IgD-negative memory B cell (primary cell): ENCODE data around the gene USP14. TPM values are rescaled to one million over a fixed set of nuclear protein-coding genes. Genes with fewer than 3 reads are reported as not detected.

Experiments
- H3K27ac Mint-ChIP-seq, 3 donors: one replicate each; pipeline ENCODE4 v1.8.0; 2020 to 2022; ENCODE audit warnings: mild to moderate bottlenecking in 3 of 3, mixed read lengths in 3 of 3, moderate library complexity in 1 of 3
- H3K27me3 Mint-ChIP-seq: one replicate; pipeline ENCODE4 v1.8.0; 2021; ENCODE audit warnings: mixed read lengths
- H3K36me3 Mint-ChIP-seq: one replicate; pipeline ENCODE4 v1.8.0; 2020; ENCODE audit warnings: mild to moderate bottlenecking, mixed read lengths
- H3K4me1 Mint-ChIP-seq, 3 donors: one replicate each; pipeline ENCODE4 v1.8.0; 2020 to 2022; ENCODE audit warnings: mixed read lengths in 3 of 3, mild to moderate bottlenecking in 1 of 3
- H3K4me3 Mint-ChIP-seq, 4 donors: one replicate each; pipeline ENCODE4 v1.8.0; 2020 to 2022; ENCODE audit warnings: mild to moderate bottlenecking in 4 of 4, mixed read lengths in 4 of 4, moderate library complexity in 3 of 4
- H3K9me3 Mint-ChIP-seq, 3 donors: one replicate each; pipeline ENCODE4 v1.8.0; 2020 to 2021; ENCODE audit warnings: mixed read lengths in 3 of 3, mild to moderate bottlenecking in 1 of 3
- polyA plus RNA-seq: library from polyadenylated mRNA; unstranded; fragments of 300-500 nt; fragmentation: Illumina TruSeq; gene quantifications from one replicate; pipeline ENCODE4 v1.2.3, GENCODE V29; 2021

USP14 gene
- polyA plus RNA-seq, 1 donor from 2014 or later, result 28.8 TPM

GRCh38 chr18:231563-231962 is 73.2 kb downstream of the USP14 start:
- Mint-ChIP-seq H3K36me3 (peaks cover 6% of the 10 kb centered on the region), H3K4me1 (peaks cover 0 to 1% (median 0%) of the 10 kb centered on the region in 3 donors), H3K4me3 (no peak overlapping the region), H3K27me3 (no peaks in the 10 kb centered on the region), H3K27ac (no peak overlapping the region), H3K9me3 (no peaks in the 10 kb centered on the region)

- H3K4me3 Mint-ChIP-seq, result no peak overlapping the region
- no peaks in the 10 kb centered on the region for H3K9me3 Mint-ChIP-seq
- peaks cover 13% of the 10 kb centered on the region for H3K36me3 Mint-ChIP-seq
- H3K27me3 Mint-ChIP-seq, result no peaks in the 10 kb centered on the region
- H3K4me1 Mint-ChIP-seq, result no peaks in the 10 kb centered on the region
- no peak overlapping the region for H3K27ac Mint-ChIP-seq
Measured at GRCh38 chr18:240175-240574, 81.8 kb downstream of the USP14 start.

GRCh38 chr18:245282-245847 is 87.0 kb downstream of the USP14 start:
- peaks cover 19% of the 10 kb centered on the region for H3K36me3 Mint-ChIP-seq
- H3K27ac Mint-ChIP-seq, result no peak overlapping the region
- H3K4me3 Mint-ChIP-seq, result no peak overlapping the region
- no peaks in the 10 kb centered on the region for H3K9me3 Mint-ChIP-seq
- H3K4me1 Mint-ChIP-seq, result no peaks in the 10 kb centered on the region
- no peaks in the 10 kb centered on the region for H3K27me3 Mint-ChIP-seq

GRCh38 chr18:248053-248452 is 89.7 kb downstream of the USP14 start:
- Mint-ChIP-seq H3K4me3 (no peak overlapping the region), H3K27me3 (no peaks in the 10 kb centered on the region), H3K9me3 (no peaks in the 10 kb centered on the region), H3K27ac (no peak overlapping the region), H3K4me1 (no peaks in the 10 kb centered on the region), H3K36me3 (peaks cover 20% of the 10 kb centered on the region)

- Mint-ChIP-seq H3K4me3 (no peak overlapping the region), H3K9me3 (no peaks in the 10 kb centered on the region), H3K36me3 (peaks cover 11% of the 10 kb centered on the region), H3K27me3 (no peaks in the 10 kb centered on the region), H3K27ac (no peak overlapping the region), H3K4me1 (no peaks in the 10 kb centered on the region)
Measured at GRCh38 chr18:250685-251084, 92.3 kb downstream of the USP14 start.

GRCh38 chr18:251572-251971 is 93.2 kb downstream of the USP14 start:
- H3K27ac Mint-ChIP-seq, result no peak overlapping the region
- peaks cover 11% of the 10 kb centered on the region for H3K36me3 Mint-ChIP-seq
- H3K27me3 Mint-ChIP-seq, result no peaks in the 10 kb centered on the region
- H3K4me3 Mint-ChIP-seq, result no peak overlapping the region
- no peaks in the 10 kb centered on the region for H3K4me1 Mint-ChIP-seq
- no peaks in the 10 kb centered on the region for H3K9me3 Mint-ChIP-seq

- Mint-ChIP-seq H3K27ac (no peak overlapping the region), H3K9me3 (no peaks in the 10 kb centered on the region), H3K4me3 (no peak overlapping the region), H3K4me1 (no peaks in the 10 kb centered on the region), H3K36me3 (peaks cover 11% of the 10 kb centered on the region), H3K27me3 (no peaks in the 10 kb centered on the region)
Measured at GRCh38 chr18:253121-253520, 94.8 kb downstream of the USP14 start.

- peaks cover 8% of the 10 kb centered on the region for H3K36me3 Mint-ChIP-seq
- no peaks in the 10 kb centered on the region for H3K9me3 Mint-ChIP-seq
- H3K27ac Mint-ChIP-seq, result peak overlapping the region in 1 of 3 donors; percentile 40
- no peak overlapping the region for H3K4me3 Mint-ChIP-seq
- H3K27me3 Mint-ChIP-seq, result no peaks in the 10 kb centered on the region
- H3K4me1 Mint-ChIP-seq, result no peaks in the 10 kb centered on the region
Measured at GRCh38 chr18:255171-255570, 96.8 kb downstream of the USP14 start.

- no peak overlapping the region for H3K27ac Mint-ChIP-seq
- H3K9me3 Mint-ChIP-seq, result no peaks in the 10 kb centered on the region
- no peaks in the 10 kb centered on the region for H3K27me3 Mint-ChIP-seq
- peaks cover 3 to 4% (median 3%) of the 10 kb centered on the region in 3 donors for H3K4me1 Mint-ChIP-seq
- peaks cover 9% of the 10 kb centered on the region for H3K36me3 Mint-ChIP-seq
- no peak overlapping the region for H3K4me3 Mint-ChIP-seq
Measured at GRCh38 chr18:260547-260946, 102.2 kb downstream of the USP14 start.

- no peak overlapping the region for H3K27ac Mint-ChIP-seq
- H3K36me3 Mint-ChIP-seq, result peaks cover 9% of the 10 kb centered on the region
- H3K9me3 Mint-ChIP-seq, result no peaks in the 10 kb centered on the region
- H3K4me3 Mint-ChIP-seq, result no peak overlapping the region
- peaks cover 3 to 11% (median 6%) of the 10 kb centered on the region in 3 donors for H3K4me1 Mint-ChIP-seq
- H3K27me3 Mint-ChIP-seq, result no peaks in the 10 kb centered on the region
Measured at GRCh38 chr18:261398-262073, 103.2 kb downstream of the USP14 start.

Other genes with a start within 250 kb of the USP14 start
- 0.38 TPM for gene TUBB8B, start 108.9 kb upstream of the USP14 start, polyA plus RNA-seq
- gene THOC1, start 109.5 kb downstream of the USP14 start, polyA plus RNA-seq, result 25.7 TPM